Stomach (tissue), 4 donors: ENCODE measurements around the gene IL1B.

Source experiments
- POLR2A ChIP-seq, 4 donors: fragments of 450-650 bp; IDR thresholded peaks; one replicate each; pipeline ENCODE4 v1.6.1; 2016; ENCODE audit warnings: antibody characterized with exemption in 4 of 4, control low read depth in 2 of 4, mild to moderate bottlenecking in 1 of 4, moderate library complexity in 1 of 4
- POLR2AphosphoS5 ChIP-seq, 3 donors: sonication (generic); formaldehyde crosslinking; IDR thresholded peaks; one replicate each; pipeline ENCODE4 v1.6.1; 2016; ENCODE audit warnings: antibody characterized with exemption in 3 of 3
- TF ChIP-seq, protein P1 (sequence below), 7 experiments: fragments of 450-650 bp in 4 of 7; fragments of 200-600 bp in 3 of 7; sonication (generic) in 3 of 7; IDR thresholded peaks; one replicate each; pipeline ENCODE4 v1.5.1; 2016 to 2019; ENCODE audit warnings: antibody characterized with exemption in 7 of 7, control low read depth in 2 of 7, mild to moderate bottlenecking in 1 of 7

DNA sequence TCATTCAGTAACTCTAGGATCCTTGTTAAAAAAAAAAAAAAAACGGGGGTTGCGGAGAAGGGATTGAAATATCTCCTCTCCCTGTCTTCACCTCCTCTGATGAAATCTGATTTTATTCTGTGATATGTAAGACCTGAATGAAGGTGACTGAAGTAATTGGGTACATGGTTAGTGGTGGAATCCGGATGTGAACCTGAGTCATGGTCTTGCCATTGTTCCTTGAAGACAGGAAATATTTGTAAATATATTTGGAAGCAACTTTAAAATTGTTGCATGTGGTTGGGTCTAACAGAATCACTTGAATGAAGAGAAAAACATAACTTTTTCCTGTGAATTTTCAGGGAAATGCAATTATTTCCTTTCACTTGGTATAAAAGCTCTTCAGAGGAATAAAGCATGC lies 49.3 kb downstream of the IL1B start:
- no peak for TF ChIP-seq POLR2A (IDR thresholded peaks at IDR 0.05)
- TF ChIP-seq, protein P1, sequence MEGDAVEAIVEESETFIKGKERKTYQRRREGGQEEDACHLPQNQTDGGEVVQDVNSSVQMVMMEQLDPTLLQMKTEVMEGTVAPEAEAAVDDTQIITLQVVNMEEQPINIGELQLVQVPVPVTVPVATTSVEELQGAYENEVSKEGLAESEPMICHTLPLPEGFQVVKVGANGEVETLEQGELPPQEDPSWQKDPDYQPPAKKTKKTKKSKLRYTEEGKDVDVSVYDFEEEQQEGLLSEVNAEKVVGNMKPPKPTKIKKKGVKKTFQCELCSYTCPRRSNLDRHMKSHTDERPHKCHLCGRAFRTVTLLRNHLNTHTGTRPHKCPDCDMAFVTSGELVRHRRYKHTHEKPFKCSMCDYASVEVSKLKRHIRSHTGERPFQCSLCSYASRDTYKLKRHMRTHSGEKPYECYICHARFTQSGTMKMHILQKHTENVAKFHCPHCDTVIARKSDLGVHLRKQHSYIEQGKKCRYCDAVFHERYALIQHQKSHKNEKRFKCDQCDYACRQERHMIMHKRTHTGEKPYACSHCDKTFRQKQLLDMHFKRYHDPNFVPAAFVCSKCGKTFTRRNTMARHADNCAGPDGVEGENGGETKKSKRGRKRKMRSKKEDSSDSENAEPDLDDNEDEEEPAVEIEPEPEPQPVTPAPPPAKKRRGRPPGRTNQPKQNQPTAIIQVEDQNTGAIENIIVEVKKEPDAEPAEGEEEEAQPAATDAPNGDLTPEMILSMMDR (IDR thresholded peaks at IDR 0.05): no peak
- TF ChIP-seq POLR2AphosphoS5 (IDR thresholded peaks at IDR 0.05): no peak
